Right ventricle myocardium superior (tissue), 1 donor: ENCODE results near the gene MTARC2. TPM values are rescaled to one million over a fixed set of nuclear protein-coding genes. Genes with fewer than 3 reads are reported as not detected.
A peak's percentile ranks its signal among the peaks of the same experiment; 100 is the strongest.
"Not testable (repeated sequence)": the region's sequence is repeated elsewhere in the genome, so short reads cannot be mapped to it uniquely, and the experiment has no call there.

ENCODE experiments used
- ATAC-seq: fragments of 200-7000 bp; cut with Tn5 transposase; one replicate; pipeline ENCODE4 v1.9.1; 2020; ENCODE audit warnings: mild to moderate bottlenecking; ENCODE audit not compliant: poor library complexity
- DNase-seq: peaks from one replicate; pipeline ENCODE4 v3.0.0-alpha.2; 2020
- intact Hi-C: fragments of 100-400 bp; cut with DNase I; formaldehyde crosslinking; loops from one replicate; pipeline ENCODE4 v1.11.2; 2022
- long read RNA-seq: library from polyadenylated mRNA; unstranded; transcript quantifications from one replicate; pipeline ENCODE4 v2.0.0, GENCODE V29; 2021
- total RNA-seq: library from RNA; stranded (reverse); fragmentation: NEBNext Ultra II Directional; extraction: Animal tissue kit (Norgen Biotek cat#: 25700); gene quantifications from one replicate; pipeline ENCODE4 v1.2.1, GENCODE V29; 2021
- donor health status: DM: no; HTN: yes; CAD: no; lungs with severe emphysema.

The MTARC2 gene
- total RNA-seq, result 23.2 TPM
- long read RNA-seq, transcript MARC2-202 (8 exons, 2,134 nt), result major isoform, 34 of 56 reads
- long read RNA-seq, partial matches to known transcripts, result 5 of 56 reads
- long read RNA-seq, other reads (novel, unspliced or antisense), result 16 of 56 reads

DNA sequence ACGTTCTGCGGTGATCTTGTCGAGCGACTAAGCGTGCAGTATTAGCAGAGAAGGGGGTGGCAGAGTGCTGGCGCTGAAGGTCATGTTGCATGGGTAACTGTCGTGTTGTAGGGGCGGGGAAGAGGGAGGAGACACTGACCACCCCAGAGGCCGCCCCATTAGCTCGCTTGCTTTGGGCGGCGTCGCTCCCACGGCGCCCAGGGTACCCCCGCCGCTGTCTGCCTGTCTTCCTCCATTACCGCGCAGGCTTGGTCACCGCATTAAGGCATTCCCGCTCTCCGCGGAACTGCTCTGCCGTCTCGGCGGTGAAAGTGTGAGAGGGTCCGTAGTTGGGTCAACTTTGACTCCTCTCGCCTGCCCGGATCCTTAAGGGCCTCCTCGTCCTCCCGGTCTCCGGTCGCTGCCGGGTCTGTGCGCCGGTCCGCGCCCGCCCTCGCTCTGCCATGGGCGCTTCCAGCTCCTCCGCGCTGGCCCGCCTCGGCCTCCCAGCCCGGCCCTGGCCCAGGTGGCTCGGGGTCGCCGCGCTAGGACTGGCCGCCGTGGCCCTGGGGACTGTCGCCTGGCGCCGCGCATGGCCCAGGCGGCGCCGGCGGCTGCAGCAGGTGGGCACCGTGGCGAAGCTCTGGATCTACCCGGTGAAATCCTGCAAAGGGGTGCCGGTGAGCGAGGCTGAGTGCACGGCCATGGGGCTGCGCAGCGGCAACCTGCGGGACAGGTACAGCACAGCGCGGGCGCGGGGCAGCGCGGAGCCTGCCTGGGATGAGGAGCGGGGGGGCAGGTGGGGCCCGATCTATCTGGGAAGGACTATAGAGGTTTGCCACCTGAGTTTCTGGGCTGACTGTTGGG lies at the start of gene MTARC2:
MTARC2 (plus strand) TSS at position 234 of the 846 bp plus-strand sequence; CDS start at position 444, 210 bp downstream.
- peak; percentile 91 for DNase-seq
- intact Hi-C loops, result no loop called here
- peak; percentile 95 for ATAC-seq

DNA sequence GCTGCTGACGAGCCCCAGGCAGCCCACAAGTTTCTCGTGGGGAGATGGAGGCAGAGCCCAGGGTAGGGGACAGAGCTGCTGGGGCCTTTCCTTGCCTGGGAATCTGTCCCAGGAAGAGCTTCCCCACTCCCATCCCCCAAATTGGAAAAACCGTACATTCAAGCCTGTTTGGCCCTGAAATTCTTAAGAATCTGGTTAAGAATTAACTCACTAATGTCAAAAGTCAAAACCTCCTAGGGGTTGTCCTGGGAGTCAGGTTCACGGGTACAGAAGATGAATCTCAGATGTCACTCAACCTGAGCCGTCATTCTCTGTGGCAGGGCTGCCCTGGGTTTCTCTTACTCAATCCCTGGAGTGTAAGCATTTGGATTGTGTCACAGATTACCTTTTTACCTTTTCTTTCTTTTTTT lies 49.5 kb upstream of the MTARC2 start:
- ATAC-seq, result no peak
- no peak for DNase-seq
- intact Hi-C loops, result no loop called here

DNA sequence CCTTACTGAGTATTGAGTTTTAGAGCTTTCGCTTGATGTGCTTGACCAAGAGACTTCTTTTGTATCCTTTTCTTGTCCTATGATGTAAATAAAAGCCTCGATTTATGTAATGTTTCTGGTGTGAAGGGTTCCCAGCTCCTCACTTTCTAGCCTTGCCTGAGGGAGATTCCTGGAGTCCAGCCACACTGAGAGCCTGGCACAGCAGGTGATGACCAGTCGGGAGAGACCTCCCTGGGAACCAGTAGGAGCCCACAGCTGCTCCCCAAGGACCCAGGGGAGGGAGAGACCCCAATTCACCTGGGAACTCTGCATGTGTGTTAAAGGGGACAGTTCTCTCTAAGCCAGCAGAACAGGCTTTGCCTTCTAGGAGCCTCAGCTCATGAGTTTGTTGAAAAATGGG lies 49.1 kb upstream of the MTARC2 start:
- no peak for DNase-seq
- intact Hi-C loops, result no loop called here
- no peak for ATAC-seq

DNA sequence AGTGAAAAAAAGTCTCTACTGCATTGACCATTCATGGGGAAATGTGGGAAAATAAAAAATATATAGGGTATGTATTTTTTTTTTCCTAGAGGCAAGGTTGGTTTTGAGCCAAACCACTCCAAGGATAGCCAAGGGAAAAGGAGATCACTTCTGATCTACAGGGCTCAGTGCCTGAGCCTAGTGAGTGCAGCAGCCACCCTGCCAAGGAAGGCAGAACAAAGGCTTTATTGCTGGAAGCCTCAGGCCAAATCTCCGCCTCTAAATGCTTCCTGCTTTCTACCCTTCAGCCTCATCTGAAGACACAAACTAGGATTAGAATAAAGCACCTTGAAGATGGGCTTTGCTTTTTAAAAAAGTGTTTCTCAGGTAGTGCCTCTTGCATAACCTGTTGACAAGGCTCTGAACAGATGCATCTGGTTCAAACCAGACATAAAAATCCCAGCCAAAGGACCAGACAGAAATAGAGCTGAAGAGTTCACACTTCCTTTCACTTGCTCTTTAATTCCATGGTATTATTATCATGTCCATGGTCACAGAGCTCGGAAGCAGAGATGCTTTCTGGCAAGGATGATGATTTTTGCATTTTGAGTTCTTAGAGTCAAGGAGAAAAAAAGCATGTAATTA lies 47.5 kb upstream of the MTARC2 start:
- no peak for DNase-seq
- intact Hi-C loops, result no loop called here
- ATAC-seq, result peak; percentile 32

DNA sequence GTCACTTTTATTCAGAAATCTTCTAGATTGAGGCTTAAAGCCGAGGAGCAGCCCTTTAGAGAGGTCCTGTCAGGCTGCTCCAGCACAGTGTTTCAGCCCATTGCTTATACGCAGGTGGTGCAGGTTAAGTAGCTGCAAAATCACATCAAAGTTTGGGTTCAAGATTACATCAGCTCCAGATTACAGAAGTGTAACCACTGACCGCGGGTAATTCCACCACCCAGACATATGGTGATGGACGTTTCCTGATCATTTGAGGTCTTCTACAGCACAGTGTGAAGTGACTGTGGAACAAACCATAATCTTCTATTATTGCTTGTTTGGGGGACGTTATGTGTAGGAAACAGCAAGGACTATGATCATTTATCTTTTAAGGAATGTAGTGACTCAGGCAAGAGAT lies 46.1 kb upstream of the MTARC2 start:
- DNase-seq, result no peak
- no peak for ATAC-seq
- intact Hi-C loops, result no loop called here

DNA sequence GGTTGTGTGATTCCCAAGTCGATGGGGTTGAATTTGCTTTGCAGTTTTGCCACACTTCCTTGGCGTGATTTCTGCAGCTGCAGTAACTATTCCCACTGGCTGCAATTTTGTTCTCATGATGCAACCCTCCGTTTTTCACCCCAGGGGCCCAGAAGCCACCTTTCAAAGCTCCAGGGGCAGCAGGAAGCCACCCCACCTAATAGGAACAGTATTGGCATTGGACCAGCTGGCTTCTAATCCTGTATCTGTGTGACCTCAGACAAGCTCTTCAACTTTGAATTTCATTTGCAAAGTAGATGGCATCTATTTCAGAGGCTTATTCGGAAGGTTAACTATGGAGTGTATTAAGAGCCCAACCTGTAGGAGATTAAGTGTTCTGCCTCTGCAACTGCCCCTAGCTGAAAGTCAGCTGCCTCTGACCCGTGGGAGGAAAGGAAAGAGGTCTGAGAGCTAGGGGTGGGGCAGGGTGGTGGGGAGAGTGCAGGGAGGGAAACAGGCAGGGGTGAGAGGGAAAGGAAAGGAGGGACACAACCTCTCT lies 45.3 kb upstream of the MTARC2 start:
- intact Hi-C loops, result no loop called here
- peak; percentile 38 for ATAC-seq
- no peak for DNase-seq

DNA sequence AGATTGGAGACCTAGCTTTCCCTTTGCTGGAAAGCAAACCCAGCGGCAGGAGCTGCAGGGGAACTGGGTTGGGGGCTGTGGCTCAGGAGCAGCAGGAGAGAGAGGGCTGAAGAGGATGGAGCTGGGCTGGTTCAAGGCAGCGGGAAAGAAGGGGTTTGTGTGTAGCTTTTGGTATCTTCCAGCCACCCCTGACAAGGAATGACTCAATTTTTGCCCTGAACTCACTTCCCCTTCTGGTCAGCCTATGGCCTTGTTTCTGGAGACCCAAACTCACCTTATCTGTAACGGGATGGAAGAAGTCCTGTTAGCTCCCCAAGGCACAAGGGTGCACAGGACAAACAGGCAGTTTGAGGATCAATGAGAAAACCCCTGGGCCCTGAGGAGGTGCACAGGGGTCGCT lies 44.8 kb upstream of the MTARC2 start:
- DNase-seq, result no peak
- intact Hi-C loops, result no loop called here
- ATAC-seq, result no peak

DNA sequence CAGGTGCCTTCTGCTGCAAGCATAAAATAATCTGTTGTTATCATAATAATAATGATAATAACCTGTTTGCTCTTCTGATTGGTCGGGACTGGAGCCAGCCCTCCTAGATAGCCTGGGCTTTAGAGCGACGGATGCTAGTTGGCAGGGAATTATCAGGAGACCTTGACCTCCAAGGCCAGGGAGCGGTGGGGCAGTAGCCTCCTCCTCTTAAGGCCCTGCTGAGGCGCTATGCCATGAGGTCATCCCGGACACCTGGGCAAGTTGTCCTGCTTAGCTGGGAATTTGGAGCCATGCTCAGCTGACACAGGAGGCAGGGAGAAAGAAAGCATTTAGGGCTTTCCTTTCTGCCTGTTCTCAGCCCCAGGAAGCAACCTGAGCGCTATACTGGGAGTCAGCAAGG lies 42.3 kb upstream of the MTARC2 start:
- intact Hi-C loops, result no loop called here
- no peak for DNase-seq

DNA sequence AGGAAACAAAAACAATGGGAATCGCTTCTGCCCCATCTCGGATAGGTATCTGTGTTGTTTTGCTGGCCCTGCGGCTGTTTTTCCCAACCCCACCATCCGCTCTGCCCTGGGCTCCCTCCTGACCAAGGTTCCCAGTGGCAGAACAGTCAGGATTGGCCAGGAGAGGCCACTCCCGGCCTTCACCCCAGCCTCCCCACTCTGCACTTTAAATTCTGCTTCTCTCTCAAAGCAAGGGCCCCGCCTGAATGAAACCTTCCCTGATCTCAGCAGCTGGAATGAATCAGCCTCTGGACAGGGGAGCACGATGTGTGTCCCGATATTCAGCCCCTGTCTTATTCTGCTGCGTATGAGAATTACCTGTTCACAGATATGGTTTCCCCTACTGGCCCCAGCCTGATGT lies 41.6 kb upstream of the MTARC2 start:
- no peak for ATAC-seq
- no peak for DNase-seq
- intact Hi-C loops, result no loop called here

More for the DNA sequence above, 42.3 kb upstream of the MTARC2 start:
- no peak for ATAC-seq

DNA sequence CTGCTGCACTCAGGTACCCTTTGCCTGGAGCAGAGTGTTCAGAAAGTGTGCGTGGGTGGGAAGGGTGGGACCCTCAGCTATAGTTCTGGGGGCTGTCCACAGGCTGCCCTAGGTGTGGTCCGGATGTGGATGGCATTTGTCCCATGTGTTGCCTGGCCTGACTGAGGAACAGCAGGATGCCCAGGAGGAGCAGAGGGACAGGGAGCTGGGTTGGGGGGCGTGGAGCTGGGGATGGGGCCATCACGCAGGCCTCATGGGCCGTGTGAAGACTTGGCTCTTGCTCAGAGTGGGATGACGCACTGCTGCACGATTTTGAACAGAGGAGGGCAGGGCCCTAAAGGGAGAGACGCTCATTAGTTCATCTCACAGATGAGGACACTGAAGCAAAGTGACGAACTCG lies 41.0 kb upstream of the MTARC2 start:
- no peak for DNase-seq
- intact Hi-C loops, result no loop called here
- ATAC-seq, result no peak

DNA sequence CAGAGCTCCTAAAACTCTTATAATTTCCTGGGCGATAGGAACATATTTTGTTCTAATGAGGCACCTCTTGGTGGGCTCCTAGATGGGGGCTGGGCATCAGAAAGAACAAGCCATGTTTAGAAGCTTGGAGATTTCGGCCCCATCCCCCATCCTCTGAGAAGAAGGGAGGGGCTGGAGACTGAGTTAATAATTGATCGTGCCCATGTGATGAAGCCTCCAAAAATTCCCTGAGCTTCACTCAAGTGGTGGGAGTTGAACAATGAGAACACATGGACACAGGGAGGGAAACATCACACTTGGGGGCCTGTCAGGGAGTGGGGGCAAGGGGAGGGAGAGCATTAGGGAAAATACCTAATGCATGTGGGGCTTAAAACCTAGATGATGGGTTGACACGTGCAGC lies 39.9 kb upstream of the MTARC2 start:
- ATAC-seq (no peak), DNase-seq (no peak)
- intact Hi-C loops, result no loop called here

DNA sequence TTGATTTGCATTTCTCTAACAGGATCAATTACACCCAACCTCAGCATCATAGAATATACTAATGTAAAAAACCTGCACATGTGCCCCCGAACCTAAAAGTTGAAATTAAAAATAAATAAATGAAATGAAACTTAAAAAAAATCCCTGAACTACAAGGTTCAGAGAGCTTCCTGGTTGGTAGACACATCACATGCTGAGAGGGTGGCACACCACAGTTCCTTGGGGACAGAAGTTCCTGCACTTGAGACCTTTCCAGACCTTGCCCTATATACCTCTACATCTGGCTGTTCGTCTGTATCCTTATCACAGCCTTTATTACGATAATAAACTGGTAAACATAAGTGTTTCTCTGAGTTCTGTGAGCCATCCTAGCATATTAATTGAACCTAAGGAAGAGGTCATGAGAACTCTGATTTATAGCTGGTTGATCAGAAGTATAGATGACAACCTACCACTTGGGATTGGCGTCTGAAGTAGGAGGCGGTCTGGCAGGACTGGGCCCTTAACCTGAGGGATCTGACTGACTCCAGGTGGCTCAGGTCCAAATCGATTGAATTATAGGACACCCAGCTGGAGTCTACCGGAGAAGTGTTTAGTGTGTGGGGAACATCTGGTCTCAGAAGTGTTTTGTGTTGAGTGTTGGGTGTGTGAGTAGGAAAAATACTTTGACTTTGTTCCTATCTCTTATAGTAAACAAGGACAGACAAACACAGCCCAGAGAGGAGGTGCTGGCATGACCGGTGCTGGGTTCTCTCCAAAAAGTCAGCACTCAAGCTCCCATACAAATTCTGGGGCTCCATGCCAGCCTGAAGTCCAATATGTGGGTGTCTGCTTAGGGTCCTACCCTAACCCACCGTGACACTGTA lies 39.0 kb upstream of the MTARC2 start:
- DNase-seq, result no peak
- peak; percentile 79 for ATAC-seq
- intact Hi-C loops, result no loop called here

DNA sequence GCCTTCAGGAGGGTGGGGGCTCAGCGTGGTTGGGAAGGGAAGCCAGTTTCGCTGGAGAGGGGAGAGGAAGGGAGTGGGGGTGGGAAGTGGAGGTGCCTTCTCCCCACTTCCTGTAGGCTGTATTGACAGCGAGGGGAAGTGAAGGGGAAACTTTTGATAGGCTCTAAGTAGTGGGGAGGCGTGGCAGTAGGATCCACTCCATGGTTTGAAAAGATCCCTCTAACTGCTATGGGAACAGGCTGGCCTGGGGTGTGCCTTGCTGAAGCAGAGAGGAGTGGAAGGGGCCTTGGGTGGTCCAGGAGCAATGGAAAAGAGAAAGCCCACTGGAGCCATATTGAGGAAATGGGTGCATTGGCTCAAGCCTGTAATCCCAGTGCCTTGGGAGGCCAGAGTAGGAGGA lies 37.8 kb upstream of the MTARC2 start:
- ATAC-seq, result peak; percentile 6
- intact Hi-C loops, result no loop called here
- DNase-seq, result no peak

DNA sequence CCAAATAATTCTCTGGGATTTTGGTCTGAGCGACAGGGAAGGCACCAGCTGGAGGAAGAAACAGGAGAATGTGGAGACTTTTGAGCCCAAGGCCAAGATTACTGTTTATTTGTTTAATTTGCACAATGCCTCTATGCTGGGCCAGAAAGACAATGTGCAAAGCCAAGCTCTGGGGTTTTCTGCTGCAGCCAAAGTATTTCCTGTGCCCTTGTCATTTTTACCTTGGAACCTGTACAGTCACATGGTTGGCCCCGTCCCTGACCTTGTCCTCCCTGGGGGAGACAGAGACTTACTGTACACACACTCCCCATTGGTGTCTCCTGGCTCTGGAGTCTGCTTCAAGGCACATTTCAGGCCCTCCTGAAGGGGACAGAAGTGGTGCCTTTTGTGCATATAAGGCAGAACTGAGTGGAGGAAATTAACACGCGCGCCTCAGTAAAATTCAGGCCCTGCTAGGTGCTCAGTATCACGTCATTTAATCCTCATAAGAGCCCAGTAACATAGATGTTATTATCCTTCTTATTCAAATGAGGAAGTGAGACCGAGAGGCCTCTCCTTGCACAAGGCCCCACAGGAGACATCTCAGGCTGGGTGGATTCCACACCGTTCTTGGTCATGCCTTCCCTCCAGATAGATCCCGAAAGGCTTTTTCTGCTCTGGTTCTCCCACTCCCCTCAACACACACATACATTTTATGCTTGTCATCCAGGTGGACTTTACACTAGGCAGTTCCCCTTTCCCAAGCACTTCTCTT lies 36.9 kb upstream of the MTARC2 start:
- no peak for DNase-seq
- ATAC-seq, result peak; percentile 31
- intact Hi-C loops, result no loop called here

DNA sequence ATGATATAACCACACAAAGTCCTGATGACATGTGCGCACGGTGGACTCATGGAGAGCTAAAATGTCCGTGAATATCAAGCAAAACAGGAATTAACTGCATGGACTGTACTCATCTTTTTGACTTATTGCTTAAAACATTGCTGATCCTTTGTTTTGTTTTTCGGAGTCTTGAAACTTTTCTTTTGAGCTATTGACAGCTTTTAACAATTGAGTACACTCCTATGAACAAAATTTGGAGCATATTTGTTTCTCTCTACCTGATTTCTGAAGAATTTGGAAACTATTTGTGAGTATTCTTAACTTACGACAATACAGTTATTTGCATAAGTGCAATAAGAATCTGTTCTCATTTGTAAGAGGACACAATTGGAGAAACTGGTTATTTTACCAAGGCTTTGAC lies 32.1 kb upstream of the MTARC2 start:
- intact Hi-C loops, ATAC-seq, DNase-seq: not testable (repeated sequence)

DNA sequence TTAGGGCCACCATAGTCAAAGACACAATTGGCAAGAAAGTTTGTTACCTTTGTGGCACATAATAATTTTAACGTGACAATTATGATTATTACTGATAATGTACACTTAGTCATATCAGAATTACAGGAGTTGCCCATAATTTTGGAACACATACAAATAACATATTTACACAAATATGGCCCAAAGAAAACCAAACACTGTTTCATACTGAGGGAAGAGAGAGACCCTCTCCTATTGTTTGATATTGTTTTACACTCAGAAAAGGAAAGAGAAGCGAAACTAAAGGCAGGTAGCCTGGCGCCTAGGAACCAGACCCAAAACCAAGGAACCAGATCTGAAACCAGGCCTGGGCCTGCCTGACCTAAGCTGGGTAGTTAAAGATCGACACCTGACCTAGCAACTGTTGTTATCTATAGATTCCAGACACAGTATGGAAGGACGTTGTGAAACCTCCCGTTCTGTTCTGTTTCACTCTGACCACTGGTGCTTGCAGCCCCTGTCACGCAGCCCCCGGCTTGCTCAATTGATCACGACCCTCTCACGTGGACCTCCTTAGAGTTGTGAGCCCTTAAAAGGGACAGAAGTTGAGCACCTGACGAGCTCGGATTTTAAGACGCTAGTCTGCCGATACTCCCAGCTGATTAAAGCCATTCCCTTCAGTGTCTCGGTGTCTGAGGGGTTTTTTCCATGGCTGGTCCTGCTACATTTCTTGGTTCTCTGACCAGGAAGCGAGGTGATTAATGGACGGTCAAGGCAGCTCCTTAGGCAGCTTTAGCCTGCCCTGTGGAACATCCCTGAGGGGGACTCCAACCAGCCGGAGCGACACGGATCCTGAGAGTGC lies 30.1 kb upstream of the MTARC2 start:
- DNase-seq (no peak), ATAC-seq (no peak)
- intact Hi-C loops, result no loop called here

DNA sequence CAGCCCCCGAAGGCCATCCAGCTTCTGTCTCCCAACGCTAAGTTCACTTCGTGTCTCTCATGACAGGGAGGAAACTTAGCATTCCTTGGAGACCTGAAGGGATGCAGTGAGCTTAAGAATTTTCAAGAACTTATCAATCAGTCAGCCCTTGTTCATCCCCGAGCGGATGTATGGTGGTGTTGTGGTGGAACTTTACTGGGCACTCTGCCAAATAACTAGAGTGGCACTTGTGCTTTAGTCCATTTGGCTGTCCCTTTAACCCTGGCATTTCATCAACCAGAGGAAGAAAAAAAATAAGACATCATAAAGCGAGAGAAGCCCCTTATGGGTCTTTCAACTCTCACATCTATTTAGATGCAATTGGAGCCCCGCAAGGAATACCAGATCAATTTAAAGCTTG lies 26.9 kb upstream of the MTARC2 start:
- ATAC-seq, intact Hi-C loops: not testable (repeated sequence)

More for the DNA sequence above, 26.9 kb upstream of the MTARC2 start:
- DNase-seq, result not testable (repeated sequence)
